ENCODE measurements around the gene CDC20B.

GRCh38 chr5:55188656-55189540 lies 15.9 kb upstream of the CDC20B start:
- TF ChIP-seq CTCF (IDR thresholded peaks at IDR 0.05; ENCODE audit: poor library complexity, severe bottlenecking) (no peak), REST (IDR thresholded peaks at IDR 0.05; ENCODE audit: borderline replicate concordance) (no peak), POLR2AphosphoS5 (IDR thresholded peaks at IDR 0.05) (no peak), RAD21 (conservative IDR thresholded peaks at IDR 0.05) (no peak)
